ENCODE data around the gene ADCY4. TPM values are rescaled to one million over a fixed set of nuclear protein-coding genes. Genes with fewer than 3 reads are reported as not detected.

The ADCY4 gene
- total and polyA plus RNA-seq, 10 of the 15 experiments (the other 5 are each of a cell fraction or from before 2014, with no cell fraction given) = 0.05 to 0.87 (median 0.21) TPM; not detected in 1

DNA sequence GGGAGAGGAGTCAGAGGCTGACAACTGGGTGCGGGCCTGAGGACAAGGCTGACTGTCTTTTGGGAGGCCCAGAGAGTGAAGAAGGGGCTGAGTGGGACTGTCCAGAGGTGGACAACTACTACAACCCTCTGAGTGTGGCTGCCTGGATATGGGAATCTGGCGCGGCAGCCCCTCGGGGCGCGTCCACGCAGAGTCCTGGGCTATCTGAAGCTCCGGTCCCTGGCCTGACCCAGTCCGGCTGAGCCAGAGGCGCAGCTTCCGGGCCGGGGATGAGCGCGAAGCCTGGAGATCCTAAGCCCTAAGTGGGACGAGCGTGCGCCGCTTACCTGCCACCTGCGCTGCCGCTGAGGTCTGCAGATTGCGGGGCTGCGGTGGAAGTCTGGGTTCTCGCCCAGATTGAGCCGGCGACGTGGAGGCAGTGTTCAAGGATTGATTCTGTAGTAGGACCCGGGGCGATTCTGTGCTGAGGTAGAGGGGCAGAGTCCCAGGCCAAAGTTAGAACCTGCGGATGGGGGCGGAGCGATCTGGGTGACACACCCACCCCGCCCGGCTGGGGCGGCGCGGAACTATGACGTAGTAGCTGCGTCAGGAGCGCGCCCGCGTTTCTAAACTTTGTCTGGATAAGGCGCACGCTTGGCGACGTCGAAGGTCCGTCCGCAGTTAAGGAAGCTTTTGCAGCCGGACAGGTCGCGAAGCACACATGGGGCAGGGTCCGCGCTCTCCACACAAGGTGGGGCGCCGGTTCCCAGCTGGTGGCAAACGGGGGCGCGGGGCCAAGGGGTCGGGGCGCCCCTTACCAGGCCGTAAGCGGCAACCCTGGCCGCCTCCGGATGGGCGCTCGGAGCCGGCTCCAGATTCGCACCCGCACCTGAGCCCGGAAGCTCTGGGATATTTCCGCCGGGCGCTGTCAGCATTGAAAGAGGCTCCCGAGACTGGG lies 35.3 kb downstream of the ADCY4 start, which contains the start of the genes DHRS1 and NOP9:
Gene DHRS1, minus strand, starts transcription at position 526 of the 937 bp plus-strand sequence. CDS start 674 bp downstream, outside the sequence.
Gene NOP9, plus strand, starts transcription at position 596 of the 937 bp plus-strand sequence. Its CDS starts 105 bp downstream, at position 701.
- BruUV-seq (replicated peaks) = TSS peak; percentile 75
- Histone ChIP-seq H4K20me1 (ENCODE audit: control insufficient read depth, insufficient read depth) (no peaks in the 10 kb centered on the region), H3K79me2 (ENCODE audit: control insufficient read depth, insufficient read depth, low read length) (peaks cover 23% of the 10 kb centered on the region), H3K9me3 (replicated peaks; ENCODE audit: control insufficient read depth, insufficient read depth, low read length) (no peaks in the 10 kb centered on the region), H3K4me1 (ENCODE audit: control insufficient read depth, insufficient read depth, low read length) (peaks cover 25% of the 10 kb centered on the region), H3K4me3 (peak within 1 kb of the TSS; percentile 96), H3K9ac (ENCODE audit: control insufficient read depth, insufficient read depth, low read length) (peak within 1 kb of the TSS; percentile 74), H3K27ac (ENCODE audit: control insufficient read depth, insufficient read depth) (peak within 1 kb of the TSS; percentile 51), H3K4me2 (ENCODE audit: control insufficient read depth, insufficient read depth) (peak within 1 kb of the TSS; percentile 95), H3K36me3 (ENCODE audit: control insufficient read depth in 2 of 2, insufficient read depth in 2 of 2, low read length in 1 of 2) (peaks cover 12 to 30% of the 10 kb centered on the region in 2 experiments), H2AFZ (ENCODE audit: control insufficient read depth, low read depth, low read length) (peak within 1 kb of the TSS; percentile 85), H3K27me3 (replicated peaks in 1 of 2; ENCODE audit: control insufficient read depth in 2 of 2, insufficient read depth in 2 of 2, low read length in 1 of 2) (no peaks in the 10 kb centered on the region)
- in situ Hi-C loops (cut with MboI) = loop anchor here (5.0 kb wide), 1 partner anchor 57 kb away; the partner anchor contains the start of gene TINF2
- RAD21 ChIA-PET (ENCODE audit: unreplicated experiment) = interaction anchor here (0.6 to 7.8 kb wide), 16 partner anchors 8 to 406 kb away, joined by 3 to 231 read pairs (median 4); partner anchors contain the start of genes CIDEB, IPO4, MDP1 and RABGGTA
- peak; percentile 65 for DNase-seq (ENCODE audit: low read depth, low spot score)
- SMC1A ChIA-PET (ENCODE audit: uncharacterized antibody, unreplicated experiment) = interaction anchor here (1.0 to 10.1 kb wide), 9 partner anchors 7 to 139 kb away, joined by 3 to 201 read pairs (median 17); partner anchors contain the start of genes CIDEB, IRF9, MDP1 and RABGGTA
- FAIRE-seq = peak; percentile 74
- POLR2A ChIA-PET = interaction anchor here (0.9 to 9.0 kb wide), 9 partner anchors 8 to 138 kb away, joined by 3 to 118 read pairs (median 5); partner anchors contain the start of genes CIDEB, IRF9, MDP1 and TINF2
- ATAC-seq = peak; percentile 79
- CTCF ChIA-PET = interaction anchor here (0.7 to 13.4 kb wide), 13 partner anchors 9 to 242 kb away, joined by 3 to 368 read pairs (median 5); partner anchors contain the start of genes CIDEB, LTB4R, LTB4R2 and MDP1
- 1% methylated on average over 75 of the region's 75 CpGs for WGBS (ENCODE audit: insufficient coverage, insufficient replicate concordance, low lambda C conversion rate, missing lambda C conversion rate)
- intact Hi-C loops (cut with micrococcal nuclease; ENCODE audit: unreplicated experiment) = loop anchor here (5.0 kb wide), 2 partner anchors 152 to 207 kb away; partner anchors contain the start of genes PCK2, PSME2 and RNF31
- TF ChIP-seq TCF3 (IDR thresholded peaks at IDR 0.05; ENCODE audit: borderline replicate concordance, insufficient read depth, low read depth, low read length) = no peak
- peak; percentile 32 for TF ChIP-seq MYC (IDR thresholded peaks at IDR 0.05; ENCODE audit: insufficient read depth, insufficient read length, insufficient replicate concordance, low read length, severe bottlenecking)
- no peak for TF ChIP-seq NFYA (IDR thresholded peaks at IDR 0.05; ENCODE audit: borderline replicate concordance, low read depth, low read length)
- peak; percentile 78 for TF ChIP-seq HCFC1 (IDR thresholded peaks at IDR 0.05; ENCODE audit: low read length)
- no peak for TF ChIP-seq ZNF622 (IDR thresholded peaks at IDR 0.05)
- no peak for TF ChIP-seq STAT1 (conservative IDR thresholded peaks at IDR 0.05)
- TF ChIP-seq MTA3 (IDR thresholded peaks at IDR 0.05; ENCODE audit: borderline replicate concordance, low read length) = no peak
- TF ChIP-seq ATF7 (IDR thresholded peaks at IDR 0.05; ENCODE audit: low read depth) = peak; percentile 81
- peak; percentile 79; the same call in 1 of the 2 replicates for TF ChIP-seq TAF1 (IDR thresholded peaks at IDR 0.05; ENCODE audit: borderline replicate concordance, low read depth, low read length)
- no peak for TF ChIP-seq IRF4 (IDR thresholded peaks at IDR 0.05; ENCODE audit: low read depth, low read length)
- TF ChIP-seq, protein P1, sequence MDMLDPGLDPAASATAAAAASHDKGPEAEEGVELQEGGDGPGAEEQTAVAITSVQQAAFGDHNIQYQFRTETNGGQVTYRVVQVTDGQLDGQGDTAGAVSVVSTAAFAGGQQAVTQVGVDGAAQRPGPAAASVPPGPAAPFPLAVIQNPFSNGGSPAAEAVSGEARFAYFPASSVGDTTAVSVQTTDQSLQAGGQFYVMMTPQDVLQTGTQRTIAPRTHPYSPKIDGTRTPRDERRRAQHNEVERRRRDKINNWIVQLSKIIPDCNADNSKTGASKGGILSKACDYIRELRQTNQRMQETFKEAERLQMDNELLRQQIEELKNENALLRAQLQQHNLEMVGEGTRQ (IDR thresholded peaks at IDR 0.05; ENCODE audit: borderline replicate concordance, low read depth, low read length) = no peak
- peak; percentile 55 for TF ChIP-seq FOXK2 (IDR thresholded peaks at IDR 0.05)
- TF ChIP-seq BHLHE40 (IDR thresholded peaks at IDR 0.05; ENCODE audit: borderline replicate concordance in 1 of 2, low read depth in 2 of 2, low read length in 1 of 2) = peak; percentile 34 to 62; a peak in 2 of 4 replicates
- peak; percentile 23; the same call in 1 of the 2 replicates for TF ChIP-seq NR2C1 (IDR thresholded peaks at IDR 0.05)
- TF ChIP-seq RBBP5 (conservative IDR thresholded peaks at IDR 0.05) = no peak
- TF ChIP-seq ZBED1 (IDR thresholded peaks at IDR 0.05; ENCODE audit: borderline replicate concordance) = no peak
- TF ChIP-seq GATAD2B (conservative IDR thresholded peaks at IDR 0.05; ENCODE audit: low read depth) = no peak
- TF ChIP-seq, protein P2, sequence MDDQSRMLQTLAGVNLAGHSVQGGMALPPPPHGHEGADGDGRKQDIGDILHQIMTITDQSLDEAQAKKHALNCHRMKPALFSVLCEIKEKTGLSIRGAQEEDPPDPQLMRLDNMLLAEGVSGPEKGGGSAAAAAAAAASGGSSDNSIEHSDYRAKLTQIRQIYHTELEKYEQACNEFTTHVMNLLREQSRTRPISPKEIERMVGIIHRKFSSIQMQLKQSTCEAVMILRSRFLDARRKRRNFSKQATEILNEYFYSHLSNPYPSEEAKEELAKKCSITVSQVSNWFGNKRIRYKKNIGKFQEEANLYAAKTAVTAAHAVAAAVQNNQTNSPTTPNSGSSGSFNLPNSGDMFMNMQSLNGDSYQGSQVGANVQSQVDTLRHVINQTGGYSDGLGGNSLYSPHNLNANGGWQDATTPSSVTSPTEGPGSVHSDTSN (IDR thresholded peaks at IDR 0.05; ENCODE audit: insufficient replicate concordance, low read depth, low read length) = no peak
- no peak for TF ChIP-seq RCOR1 (conservative IDR thresholded peaks at IDR 0.05; ENCODE audit: low read depth, low read length)
- 0 out of 2 replicates have a peak, but pooled peaks have one; percentile 50 for TF ChIP-seq ESRRA (IDR thresholded peaks at IDR 0.05; ENCODE audit: low read length)
- no peak for TF ChIP-seq FOXM1 (IDR thresholded peaks at IDR 0.05; ENCODE audit: low read depth, low read length)
